Islet of Langerhans (tissue), 1 donor: ENCODE measurements around the gene HYLS1.

Experiments
- FAIRE-seq: peaks from one replicate; lab custom pipeline; 2011; peaks lifted over from hg19 to GRCh38; lab: Jason Lieb, UNC

The HYLS1 gene

DNA sequence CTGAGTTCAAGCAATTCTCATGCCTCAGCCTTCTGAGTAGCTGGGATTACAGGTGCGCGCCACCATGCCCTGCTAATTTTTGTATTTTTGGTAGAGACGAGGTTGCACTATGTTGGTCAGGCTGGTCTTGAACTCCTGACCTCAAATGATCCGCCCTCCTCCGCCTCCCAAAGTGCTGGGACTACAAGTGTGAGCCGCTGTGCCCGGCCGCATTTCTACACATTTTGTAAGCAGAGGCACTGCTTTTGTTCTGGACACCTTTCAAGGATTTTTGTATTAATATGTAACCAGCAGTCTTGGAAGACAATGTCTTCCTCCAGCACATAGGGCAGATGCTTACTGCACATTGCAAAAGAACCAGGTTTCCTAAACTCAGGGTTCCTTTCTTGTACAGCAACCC lies 47.0 kb downstream of the HYLS1 start:
- no peak for FAIRE-seq

DNA sequence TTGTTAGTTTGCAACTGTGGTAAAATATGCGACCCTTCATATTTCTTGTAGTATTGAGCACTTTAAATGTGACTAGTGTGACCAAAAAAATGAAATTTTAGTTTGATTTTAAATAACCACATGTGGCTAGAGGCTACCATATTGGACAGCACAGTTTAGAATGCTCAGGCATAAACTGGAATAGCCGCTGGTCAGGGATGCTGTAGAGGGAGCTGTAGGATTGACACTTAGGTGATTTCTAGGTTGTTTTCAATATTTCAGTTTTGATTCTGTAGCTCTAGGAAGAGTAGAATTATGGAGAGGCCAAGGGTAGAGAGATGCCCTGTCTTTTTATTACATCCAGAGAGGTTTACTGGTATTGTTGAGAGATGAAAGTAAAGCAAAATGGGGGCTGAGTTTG lies 47.6 kb downstream of the HYLS1 start:
- no peak for FAIRE-seq

DNA sequence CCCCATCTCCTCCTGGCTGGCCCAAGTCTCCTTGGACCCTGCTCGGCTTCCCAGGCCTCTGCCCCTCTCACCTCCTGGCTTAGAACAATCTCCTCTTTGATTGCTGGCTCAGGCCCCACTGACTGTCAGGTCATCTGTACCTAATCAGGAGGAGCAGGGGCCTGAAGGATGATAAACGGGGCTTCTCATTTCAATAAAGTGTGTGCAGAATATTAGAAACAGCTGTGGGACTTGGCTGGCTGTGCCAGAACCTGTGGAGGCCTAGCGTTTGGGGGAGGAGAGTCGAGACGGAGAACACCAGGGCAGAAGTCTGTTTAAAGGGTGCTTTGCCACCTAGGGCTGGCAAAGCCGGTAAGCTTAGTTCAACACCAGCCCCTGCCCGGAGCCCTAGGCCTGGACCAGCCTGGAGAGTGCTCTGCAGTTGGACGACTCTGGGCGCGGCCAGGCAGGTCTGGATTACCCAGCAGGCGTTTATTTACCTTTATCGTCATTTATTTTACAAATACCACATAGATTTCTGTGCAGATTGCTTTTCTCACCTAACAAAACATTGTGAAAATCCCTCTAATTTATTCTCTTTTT lies 48.2 kb downstream of the HYLS1 start:
- no peak for FAIRE-seq

DNA sequence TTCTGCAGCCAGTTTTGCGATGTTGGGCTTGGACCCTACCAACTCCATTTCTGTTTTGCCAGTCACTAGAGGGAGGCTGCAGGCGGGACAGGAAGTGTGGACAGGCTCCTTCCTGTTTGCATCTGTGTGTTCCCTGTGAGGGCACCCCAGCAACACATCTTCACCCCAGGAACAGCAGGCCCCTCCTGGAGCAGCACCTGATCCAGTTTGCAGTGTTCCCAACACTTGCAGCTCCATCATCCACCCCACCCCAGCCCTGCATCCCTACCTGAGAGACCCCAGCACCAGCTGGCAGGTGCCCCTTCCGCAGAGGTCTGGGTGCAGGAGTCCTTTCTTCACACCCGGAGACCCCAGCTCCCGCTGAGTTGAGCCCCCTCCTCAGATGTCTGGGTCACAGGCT lies 51.0 kb downstream of the HYLS1 start:
- no peak for FAIRE-seq

DNA sequence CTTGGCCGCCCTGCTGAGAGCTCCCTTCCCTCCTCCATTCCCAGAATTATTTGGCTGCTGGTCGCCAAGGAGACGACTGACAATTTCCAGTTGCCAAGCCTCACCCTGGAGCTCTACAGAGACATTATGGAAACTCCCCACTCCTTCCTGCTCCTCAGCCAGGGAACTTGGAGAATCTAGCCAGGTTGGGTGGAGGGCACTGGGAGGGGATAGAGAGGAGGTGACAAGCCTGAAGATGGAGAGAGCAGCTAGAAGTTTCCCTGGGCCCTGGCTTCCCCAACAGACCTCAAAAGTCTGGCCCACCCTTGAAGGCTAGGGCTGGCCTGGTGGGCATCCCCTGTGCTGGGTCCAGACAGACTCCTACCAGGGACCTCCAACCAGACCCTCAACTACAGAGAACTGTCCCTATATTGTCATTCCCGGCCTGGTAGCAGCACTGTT lies 51.6 kb downstream of the HYLS1 start:
- FAIRE-seq = no peak

DNA sequence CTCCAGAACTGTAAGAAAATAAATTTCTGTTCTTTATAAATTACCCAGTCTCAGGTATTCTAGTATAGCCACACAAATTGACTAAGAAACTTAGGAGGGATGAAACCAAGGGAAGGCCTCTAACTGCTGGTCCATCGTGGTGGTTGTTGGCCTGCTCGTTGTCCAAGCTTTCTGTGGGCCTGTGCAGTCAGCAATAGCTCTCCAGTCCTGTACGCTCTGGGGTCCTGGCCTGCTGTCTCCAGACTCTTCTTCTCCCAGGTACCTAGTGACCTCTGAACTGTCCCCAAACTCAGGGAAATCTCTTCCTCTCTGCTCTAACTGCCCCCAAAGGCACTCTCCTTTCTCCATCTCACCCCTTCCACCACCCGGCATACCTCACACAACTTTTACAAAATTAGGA lies 52.7 kb downstream of the HYLS1 start:
- no peak for FAIRE-seq

DNA sequence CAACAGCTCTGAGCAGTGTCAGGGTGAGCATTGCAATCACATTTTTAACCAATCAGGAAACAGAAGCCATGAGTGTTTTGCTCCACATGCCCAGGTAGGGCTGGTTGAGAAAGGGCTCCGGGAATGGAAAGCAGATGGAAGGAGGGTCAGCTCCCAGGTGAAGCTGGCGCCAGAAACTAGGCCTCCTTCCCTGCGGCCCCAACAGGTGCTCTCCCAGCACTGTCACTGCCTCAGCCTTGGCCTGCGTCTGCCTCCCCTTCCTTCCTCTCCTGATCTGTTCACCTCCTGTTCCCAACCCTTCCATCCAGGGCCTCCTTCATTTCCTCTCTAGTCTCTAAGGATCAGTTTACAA lies 53.8 kb downstream of the HYLS1 start:
- no peak for FAIRE-seq

DNA sequence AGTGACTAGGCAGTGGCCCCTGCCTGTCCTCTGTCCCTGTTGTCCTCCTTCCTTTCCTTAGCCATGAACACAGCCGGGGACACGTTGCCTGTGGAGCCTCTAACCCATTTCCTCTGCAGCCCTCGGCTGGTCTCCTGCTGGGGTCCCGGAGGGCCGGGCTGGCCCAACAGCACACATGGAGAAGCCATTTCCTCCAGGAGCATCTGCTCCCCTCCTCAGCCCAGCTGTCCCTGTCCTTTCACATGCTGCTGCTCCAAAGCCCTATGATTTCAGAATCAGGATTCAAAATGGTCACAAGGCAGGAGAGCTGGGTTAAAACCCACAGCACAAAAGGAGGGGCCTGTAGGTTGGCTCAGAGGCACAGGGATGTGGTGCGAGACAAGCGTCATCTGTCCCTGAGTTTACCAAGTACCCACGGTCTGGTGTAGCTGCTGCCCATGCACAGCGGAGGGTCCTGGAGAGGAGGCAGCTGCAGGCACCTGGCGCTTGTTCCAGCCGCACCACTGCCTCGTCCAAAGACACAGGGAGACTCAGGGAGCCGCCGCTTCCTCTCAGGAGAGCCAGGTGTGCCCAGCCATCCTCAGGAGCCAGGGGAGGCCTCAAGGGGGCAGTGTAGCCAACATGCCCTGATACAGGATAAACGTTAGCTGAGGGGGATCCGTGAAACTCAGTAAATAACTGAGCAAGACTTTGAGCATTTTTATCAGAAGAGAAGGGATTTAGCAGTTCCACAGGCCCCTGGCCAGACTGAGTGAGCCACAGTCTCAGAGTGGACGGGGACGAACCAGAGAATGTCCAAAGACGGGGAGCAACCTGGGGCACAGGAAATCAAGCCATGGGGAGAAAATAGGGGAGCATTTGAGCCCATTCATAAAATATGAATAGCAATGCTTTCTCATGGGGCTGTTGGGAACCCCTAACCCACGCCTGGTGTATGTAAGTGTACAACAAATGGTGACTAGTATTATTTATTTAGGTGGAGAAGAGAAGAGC lies 54.4 kb downstream of the HYLS1 start:
- no peak for FAIRE-seq

DNA sequence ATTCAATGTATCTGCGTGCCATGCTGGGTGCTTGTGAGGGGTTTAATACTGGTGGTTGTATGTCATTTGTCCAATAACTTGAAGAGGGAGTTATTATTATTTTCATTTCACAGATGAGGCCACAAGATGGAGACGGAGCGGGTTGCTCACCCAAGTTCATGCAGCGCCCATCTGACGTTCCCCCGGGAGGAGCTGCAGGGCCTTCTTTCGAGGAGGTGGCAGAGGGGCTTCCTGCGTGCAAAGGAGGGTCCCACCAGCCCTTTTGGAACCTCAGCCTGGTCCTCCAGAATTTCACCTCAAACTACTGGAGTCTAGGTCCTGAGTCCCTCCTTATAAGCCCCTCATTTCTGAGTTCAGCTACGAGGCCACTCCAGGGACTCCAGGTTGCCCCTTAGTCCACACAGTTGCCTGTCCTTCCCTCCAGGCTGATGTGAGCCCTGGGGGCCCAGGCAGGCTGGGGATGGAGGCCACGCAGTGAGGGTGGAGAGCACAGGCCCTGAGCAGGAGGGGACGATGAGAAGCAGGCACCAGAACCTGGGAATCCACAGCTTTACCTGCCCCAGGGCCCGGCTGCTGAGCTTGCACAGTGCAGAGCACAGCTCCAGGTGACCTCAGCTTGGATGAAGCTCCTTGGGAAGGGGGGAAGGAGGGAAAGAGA lies 55.4 kb downstream of the HYLS1 start:
- no peak for FAIRE-seq

DNA sequence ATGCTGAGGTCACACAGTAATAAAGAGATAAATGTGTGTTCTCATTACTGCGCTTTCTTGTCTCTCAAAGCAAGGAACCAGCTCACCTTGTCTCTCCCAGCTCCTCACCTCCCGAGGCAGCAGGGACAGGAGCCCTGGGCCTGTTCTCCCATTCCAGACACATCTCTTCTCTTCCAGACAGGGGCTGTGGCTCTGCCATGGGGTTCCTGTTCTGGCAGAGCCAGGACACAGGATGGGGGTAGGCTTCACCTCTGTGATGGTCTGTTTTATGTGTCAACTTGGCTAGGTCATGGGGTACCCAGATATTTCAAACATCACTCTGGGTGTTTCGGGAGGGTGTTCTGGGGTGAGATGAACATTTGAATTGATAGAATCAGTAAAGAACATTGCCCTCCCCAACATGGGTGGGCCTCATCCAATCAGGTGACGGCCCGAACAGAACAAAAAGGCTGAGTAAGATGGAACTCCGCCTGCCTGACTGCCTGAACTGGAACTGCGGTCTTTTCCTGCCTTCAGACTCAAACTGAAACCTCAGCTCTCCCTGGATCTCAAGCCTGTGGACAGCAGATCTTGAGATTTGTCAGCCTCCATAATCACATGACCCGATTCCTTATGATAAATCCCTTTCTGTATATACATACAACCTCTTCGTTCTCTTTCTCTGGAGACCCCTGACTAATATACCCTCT lies 56.3 kb downstream of the HYLS1 start:
- no peak for FAIRE-seq

DNA sequence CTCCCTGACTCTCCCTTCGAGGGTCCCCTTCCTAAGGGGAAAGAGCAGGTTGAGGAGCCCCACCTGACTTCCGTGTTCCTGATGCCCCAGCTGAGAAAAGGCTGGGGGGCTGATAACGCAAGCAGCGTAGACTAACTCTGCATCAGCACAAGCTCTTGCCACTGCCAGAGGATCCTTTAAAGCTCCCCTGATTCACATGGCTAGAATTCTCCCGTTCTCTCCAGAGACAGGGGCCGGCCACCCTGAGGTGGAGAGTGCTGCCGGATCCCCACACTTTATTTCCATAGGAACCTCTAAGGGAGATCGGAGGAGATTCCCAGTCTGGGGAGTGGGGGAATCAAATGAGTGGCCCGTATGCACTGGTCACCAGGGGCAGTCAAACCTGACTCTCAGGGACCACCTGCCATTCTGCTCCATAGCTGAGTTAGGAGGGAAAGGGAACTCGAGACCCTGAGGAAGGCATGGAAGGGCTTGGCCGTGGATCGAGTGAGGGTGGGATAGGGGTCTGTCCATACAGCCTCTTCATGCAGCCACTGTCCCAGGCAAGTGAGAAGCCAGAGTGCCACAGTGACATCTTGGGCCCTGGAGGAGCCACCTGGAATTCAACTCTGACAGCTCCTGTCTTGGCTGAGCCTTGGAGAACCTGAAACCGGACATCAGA lies 57.0 kb downstream of the HYLS1 start:
- FAIRE-seq = no peak

DNA sequence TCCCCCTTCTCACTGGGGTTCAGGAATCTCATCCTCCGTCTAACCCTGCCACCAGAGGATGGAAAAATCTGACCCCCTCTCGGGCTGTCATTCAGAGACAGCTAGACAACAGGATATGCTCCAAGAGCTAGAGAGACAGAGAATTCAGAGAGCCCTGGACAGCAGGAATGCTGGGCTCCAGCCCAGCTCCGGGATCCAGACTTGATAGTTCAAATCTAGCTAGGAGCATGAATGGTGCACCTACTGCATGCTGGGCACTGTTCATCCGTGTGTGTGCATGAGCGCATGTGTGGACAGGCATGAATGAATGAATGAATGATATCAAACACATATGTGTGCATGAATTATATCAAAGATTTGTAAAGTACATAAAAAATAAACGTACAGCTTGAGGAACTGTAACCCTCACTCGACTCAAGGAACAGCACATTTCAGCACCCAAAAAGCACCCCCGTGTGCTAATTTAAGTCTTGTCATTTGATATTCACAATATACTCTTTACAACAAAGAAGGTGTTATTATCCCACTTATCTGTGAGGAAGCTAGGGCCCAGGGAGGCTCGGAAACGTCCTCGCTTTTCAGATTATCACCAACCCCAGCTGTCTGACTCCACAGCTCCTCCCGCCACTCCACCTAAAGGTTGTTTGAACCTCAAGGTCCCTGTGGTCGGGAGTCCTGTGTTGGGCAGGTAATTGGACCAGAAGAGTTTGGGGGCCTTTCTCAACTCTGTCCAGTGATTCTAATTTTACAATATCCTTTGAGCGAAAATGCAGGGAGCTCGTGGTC lies 57.7 kb downstream of the HYLS1 start:
- FAIRE-seq = no peak

DNA sequence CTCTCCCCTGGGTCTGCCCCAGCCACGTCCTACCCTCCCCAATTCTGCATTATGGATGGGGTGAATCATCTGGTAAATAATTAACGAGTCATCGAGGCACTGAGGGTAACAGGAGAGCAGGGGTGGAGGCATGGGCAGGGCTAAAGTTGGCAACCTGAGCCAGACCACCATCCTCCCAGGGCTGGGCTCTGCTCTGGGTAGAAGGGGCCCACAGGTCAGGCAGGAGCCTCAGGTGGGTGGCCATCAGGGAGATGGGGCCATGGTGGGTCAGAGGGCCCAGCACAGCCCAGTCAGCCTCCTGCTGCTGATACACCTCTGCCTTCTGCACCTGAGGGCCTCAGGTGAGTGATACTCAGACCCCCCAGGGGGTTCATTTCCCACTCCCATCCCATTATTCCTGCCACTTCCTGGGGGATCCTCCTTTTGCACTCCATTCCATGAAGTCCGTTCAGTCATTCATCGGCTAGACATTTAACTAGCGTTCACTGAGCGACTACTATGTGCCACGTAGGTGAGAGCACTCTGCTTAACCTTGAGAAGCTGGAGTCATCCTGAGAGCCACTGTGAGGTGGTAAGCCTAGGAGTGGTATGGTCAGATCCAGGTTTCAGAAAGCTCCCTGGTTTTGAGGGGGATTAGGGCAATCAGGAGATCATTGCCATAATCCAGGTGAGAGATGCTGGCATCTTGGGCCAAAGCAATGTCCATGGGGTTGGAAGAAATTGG lies 58.5 kb downstream of the HYLS1 start, which contains the start of gene VSIG10L2:
Gene VSIG10L2 (plus strand): TSS at position 248 of the 724 bp plus-strand sequence. CDS start 12 bp downstream, at position 260.
- FAIRE-seq = no peak

DNA sequence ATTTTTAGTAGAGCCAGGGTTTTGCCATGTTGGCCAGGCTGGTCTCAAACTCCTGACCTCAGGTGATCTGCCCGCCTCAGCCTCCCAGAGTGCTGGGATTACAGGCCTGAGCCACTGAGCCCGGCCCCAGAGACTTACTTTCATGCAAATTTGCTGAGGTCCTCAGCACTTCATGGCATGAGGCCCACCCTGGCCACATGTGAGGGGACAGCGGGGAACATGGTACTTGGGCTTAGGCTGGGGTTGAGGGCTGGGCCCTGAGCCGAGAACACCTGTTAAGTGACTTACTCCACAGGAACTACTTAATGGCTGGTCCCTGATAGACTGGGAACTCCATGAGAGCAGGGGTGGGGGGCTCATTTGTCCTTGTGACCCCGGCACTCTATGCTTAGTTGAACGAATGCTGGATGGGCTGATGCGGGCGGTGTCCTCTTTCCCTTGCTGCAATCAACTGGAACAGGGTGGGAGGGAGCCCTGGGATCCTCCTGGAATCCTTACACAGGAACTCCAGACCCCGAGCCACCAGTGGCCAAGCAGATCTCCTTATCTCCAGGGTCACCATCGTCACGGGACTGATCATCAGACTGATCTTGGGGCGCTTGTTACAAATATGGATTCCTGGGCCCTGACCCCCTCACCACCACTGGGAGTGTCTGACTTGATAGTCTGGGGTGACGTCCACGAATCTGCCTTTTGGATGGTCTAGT lies 59.4 kb downstream of the HYLS1 start:
- no peak for FAIRE-seq

DNA sequence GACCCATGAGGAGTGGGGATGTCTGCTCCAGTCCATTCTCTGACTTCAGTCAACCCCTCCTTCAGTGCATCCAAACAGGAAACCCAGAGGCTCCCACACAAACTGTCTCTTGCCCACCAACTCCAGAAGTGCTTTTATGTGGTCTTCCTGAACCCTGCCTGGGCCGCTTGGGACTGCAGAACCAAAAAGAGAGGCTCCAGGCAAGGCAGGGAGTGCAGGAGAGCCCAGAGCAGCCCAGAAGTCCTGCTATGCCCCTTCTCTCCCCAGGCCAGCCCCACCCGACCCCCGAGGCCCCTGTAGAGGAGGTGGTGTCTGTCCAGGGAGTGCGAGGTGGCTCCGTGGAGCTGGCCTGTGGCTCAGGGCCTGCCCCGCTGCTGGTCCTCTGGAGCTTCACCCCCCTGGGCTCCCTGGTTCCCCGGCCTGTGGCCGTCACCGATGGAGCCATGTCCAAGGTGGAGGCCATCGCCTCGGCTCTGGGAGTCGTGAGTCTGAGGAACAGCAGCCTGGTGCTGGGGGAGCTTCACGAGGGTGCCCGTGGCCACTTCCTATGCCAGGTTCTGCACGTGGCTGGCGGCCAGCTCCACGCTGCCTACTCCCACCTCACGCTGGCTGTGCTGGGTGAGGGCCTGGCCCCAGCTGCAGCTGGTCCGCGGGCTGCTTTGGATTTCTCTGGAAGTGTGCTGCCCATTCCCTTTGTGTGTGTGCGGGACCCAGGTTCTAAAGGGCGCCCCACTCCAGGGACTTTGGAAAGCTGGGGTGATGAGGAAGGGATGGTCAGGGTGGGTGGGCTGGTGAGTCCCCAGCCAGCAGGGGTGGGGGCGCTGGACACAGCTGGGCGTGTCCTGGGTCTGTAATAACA lies 60.2 kb downstream of the HYLS1 start:
- no peak for FAIRE-seq

DNA sequence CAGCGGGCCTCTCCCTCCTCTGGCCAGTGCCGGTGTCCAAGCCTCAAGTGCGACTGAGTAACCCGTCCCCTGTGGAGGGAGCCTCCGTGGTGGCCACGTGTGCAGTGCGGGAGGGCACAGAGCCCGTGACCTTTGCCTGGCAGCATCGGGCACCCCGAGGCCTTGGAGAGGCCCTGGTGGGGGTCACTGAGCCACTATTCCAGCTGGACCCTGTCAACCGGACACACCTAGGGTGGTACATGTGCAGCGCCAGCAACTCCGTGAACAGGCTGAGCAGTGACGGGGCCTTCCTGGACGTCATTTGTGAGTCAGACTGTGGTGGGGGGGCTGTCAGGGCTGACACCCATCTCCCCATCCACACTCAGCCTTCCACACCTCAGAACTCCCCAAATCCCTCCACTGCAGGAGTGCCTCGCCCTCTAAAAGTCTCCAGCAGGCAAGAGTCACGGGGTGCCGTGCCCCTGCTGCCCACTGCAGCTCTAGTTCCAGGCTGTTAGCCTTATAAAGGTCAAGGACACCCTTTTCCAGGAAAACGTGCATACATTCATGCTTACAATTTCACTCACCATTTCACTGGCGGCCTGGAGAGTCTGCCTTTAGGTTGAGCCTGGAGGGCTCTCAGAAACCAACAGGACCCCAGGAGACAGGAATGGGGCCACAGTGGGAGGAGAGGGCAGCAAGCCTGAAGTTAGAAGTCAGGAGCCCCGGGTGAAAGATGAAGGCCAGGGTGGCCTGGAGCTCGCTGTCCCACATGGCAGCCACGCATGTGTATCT lies 61.0 kb downstream of the HYLS1 start:
- no peak for FAIRE-seq

DNA sequence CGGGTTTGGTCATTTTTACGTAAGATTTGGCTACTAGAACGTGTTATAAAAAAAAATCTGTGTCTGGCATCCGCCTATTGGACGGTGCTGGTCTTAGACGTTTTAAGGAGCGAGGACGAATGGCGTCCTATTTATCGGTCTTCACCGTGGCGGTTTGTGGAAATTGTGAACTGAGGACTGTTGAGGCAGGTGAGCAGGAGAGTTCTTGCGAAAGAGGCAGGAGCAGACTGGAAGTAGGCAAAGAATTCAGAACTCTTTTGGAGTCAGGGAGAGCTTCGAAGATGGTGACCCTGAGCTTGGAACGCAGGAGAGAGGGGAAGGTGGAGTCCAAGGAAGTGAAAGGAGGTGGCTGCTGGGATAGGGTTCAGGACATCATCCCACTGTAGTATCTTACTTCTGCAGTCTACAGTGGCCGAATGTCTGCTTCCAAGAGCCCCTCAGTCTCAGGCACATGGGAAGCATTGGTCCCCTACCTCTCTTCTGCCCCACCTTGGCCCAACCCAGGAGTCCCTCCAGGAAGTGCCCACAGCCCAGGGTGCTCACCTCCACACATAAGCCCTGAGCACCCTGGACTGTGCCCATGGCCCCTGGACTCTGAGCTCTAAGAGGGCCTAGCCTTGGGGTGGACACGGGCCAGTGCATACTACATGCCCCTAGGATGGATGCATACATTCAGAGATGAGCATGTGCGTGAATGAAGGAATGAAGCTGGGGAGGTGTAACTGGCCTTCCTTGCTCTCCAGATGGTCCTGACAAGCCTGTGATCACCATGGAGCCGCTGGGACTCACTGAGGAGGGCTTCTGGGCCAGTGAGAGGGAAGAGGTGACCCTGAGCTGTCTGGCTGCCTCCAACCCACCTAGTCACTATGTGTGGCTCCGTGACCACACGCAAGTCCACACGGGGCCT lies 62.1 kb downstream of the HYLS1 start:
- no peak for FAIRE-seq
